ENCODE measurements around the gene THSD7B. TPM values are rescaled to one million over a fixed set of nuclear protein-coding genes. Genes with fewer than 3 reads are reported as not detected.

Gene THSD7B
- total and polyA plus RNA-seq, 2 of the 13 experiments (the other 11 are each of a cell fraction or from before 2014, with no cell fraction given): 0.02 TPM; not detected in 1

GRCh38 chr2:136858656-136859055 is 93.3 kb downstream of the THSD7B start:
- H3K27ac ChIP-seq (ENCODE audit: extremely low read length, insufficient read depth, low read length): no peak overlapping the region
- H3K4me3 ChIP-seq (replicated peaks in 1 of 3; ENCODE audit: insufficient read depth in 1 of 3, low read depth in 2 of 3, low read length in 3 of 3): no peak overlapping the region
- CTCF ChIA-PET (ENCODE audit: low intra/inter-chr PET ratio, low total read pairs): no interaction called here
- ATAC-seq: no peak
- no peak overlapping the region for H3K4me2 ChIP-seq (ENCODE audit: low read depth, low read length)
- no peaks in the 10 kb centered on the region for H3K9me3 ChIP-seq (ENCODE audit: low read length)
- no peaks in the 10 kb centered on the region for H3K27me3 ChIP-seq (ENCODE audit: control insufficient read depth in 1 of 2, insufficient read depth in 2 of 2, low read length in 2 of 2)
- intact Hi-C loops (cut with micrococcal nuclease; ENCODE audit: unreplicated experiment) (no loop called here), in situ Hi-C loops (cut with HindIII; ENCODE audit: extremely low pct_ligation_motif_present, low pct_unique_long_range_greater_than_20kb) (no loop called here)
- no peaks in the 10 kb centered on the region for H3K4me1 ChIP-seq (ENCODE audit: insufficient read depth, low read length)
- H3K36me3 ChIP-seq (replicated peaks in 1 of 2; ENCODE audit: control insufficient read depth in 1 of 2, insufficient read depth in 2 of 2, low read length in 2 of 2): no peaks in the 10 kb centered on the region
- no peak for DNase-seq (ENCODE audit: low spot score)
- BruUV-seq (replicated peaks): no TSS peak
- H3K79me2 ChIP-seq (ENCODE audit: insufficient read depth, low read length): no peaks in the 10 kb centered on the region
- no peak overlapping the region for H3K9ac ChIP-seq (ENCODE audit: insufficient read depth, low read depth, low read length)
- no peaks in the 10 kb centered on the region for H4K20me1 ChIP-seq (ENCODE audit: insufficient read depth, low read length)
- no peak for FAIRE-seq
- WGBS (ENCODE audit: low lambda C conversion rate): 10% methylated on average over 7 of the region's 7 CpGs
- TF ChIP-seq SP4 (CRISPR knock-in tag; IDR thresholded peaks at IDR 0.05): no peak
- TF ChIP-seq REL (CRISPR knock-in tag; conservative IDR thresholded peaks at IDR 0.05): no peak
- no peak for TF ChIP-seq SNRNP70 (IDR thresholded peaks at IDR 0.05; ENCODE audit: low read depth, low read length)
- no peak for TF ChIP-seq NFYC (CRISPR knock-in tag; IDR thresholded peaks at IDR 0.05)
- TF ChIP-seq RFXANK (CRISPR knock-in tag; IDR thresholded peaks at IDR 0.05): no peak
- TF ChIP-seq RNF219 (CRISPR knock-in tag; IDR thresholded peaks at IDR 0.05): no peak
- no peak for TF ChIP-seq ZNF382 (CRISPR knock-in tag; IDR thresholded peaks at IDR 0.05; ENCODE audit: borderline replicate concordance)
- no peak for TF ChIP-seq ZNF567 (CRISPR knock-in tag; IDR thresholded peaks at IDR 0.05; ENCODE audit: borderline replicate concordance)
- no peak for TF ChIP-seq TFDP1 (CRISPR knock-in tag; IDR thresholded peaks at IDR 0.05; ENCODE audit: borderline replicate concordance)
- TF ChIP-seq REXO4 (CRISPR knock-in tag; IDR thresholded peaks at IDR 0.05; ENCODE audit: borderline replicate concordance): no peak
- no peak for TF ChIP-seq CCDC6 (CRISPR knock-in tag; IDR thresholded peaks at IDR 0.05)
- no peak for TF ChIP-seq TAF15 (IDR thresholded peaks at IDR 0.05; ENCODE audit: low read depth, low read length, poor library complexity, severe bottlenecking)
- no peak overlapping the region for H2AFZ ChIP-seq (ENCODE audit: low read length)
- POLR2A ChIA-PET: no interaction called here

Measured in HepG2 (cell line).